H1 (cell line): Measurements from ENCODE around the gene ELMO1. TPM values are rescaled to one million over a fixed set of nuclear protein-coding genes. Genes with fewer than 3 reads are reported as not detected.

Experiments used
- CTCF ChIA-PET: fragments of 300-600 bp; sonication (Branson Sonifier 250); formaldehyde crosslinking; loops from one replicate; lab custom pipeline; 2021; ENCODE audit not compliant: partially characterized antibody; lab: Charles Lee
- POLR2A ChIA-PET: fragments of 300-600 bp; sonication (Branson Sonifier 250); formaldehyde crosslinking; loops from one replicate; lab custom pipeline; 2021; ENCODE audit warnings: inconsistent platforms; ENCODE audit not compliant: partially characterized antibody; lab: Charles Lee
- DNase-seq, 2 experiments: peaks; one replicate each; pipeline versions ENCODE4 v3.0.0 to v3.0.0-alpha.2; 2010 to 2022; ENCODE audit warnings: low spot score in 2 of 2, low read depth in 1 of 2, mixed read lengths in 1 of 2
- FAIRE-seq: peaks from 2 replicates; lab custom pipeline; 2011; peaks lifted over from hg19 to GRCh38; lab: Jason Lieb, UNC
- H2AFZ ChIP-seq: 2 replicates; pipeline ENCODE4 v1.8.1; 2012; ENCODE audit warnings: low read length, inconsistent platforms
- H2AK5ac ChIP-seq: 2 replicates; pipeline ENCODE4 v1.6.1; 2013; ENCODE audit warnings: low read depth, low read length
- H2BK120ac ChIP-seq: replicated peaks from 2 replicates; pipeline ENCODE3; 2013; ENCODE audit warnings: low read depth, low read length, inconsistent platforms
- H2BK12ac ChIP-seq: 2 replicates; pipeline ENCODE4 v1.6.1; 2013; ENCODE audit warnings: low read depth, low read length
- H2BK15ac ChIP-seq: 2 replicates; pipeline ENCODE4 v1.6.1; 2013; ENCODE audit warnings: low read length
- H2BK20ac ChIP-seq: 2 replicates; pipeline ENCODE4 v1.6.1; 2013; ENCODE audit warnings: low read length
- H2BK5ac ChIP-seq: 2 replicates; pipeline ENCODE4 v1.6.1; 2013; ENCODE audit warnings: low read depth, low read length
- H3K14ac ChIP-seq: 2 replicates; pipeline ENCODE4 v1.6.1; 2013; ENCODE audit warnings: inconsistent platforms; ENCODE audit not compliant: insufficient read length
- H3K18ac ChIP-seq: 2 replicates; pipeline ENCODE4 v1.6.1; 2013; ENCODE audit warnings: low read length; ENCODE audit errors: extremely low read depth
- H3K23ac ChIP-seq: 2 replicates; pipeline ENCODE4 v1.6.1; 2013; ENCODE audit warnings: inconsistent platforms; ENCODE audit not compliant: insufficient read length
- H3K23me2 ChIP-seq: 2 replicates; pipeline ENCODE4 v1.6.1; 2013; ENCODE audit warnings: low read depth, low read length
- H3K27ac ChIP-seq: 2 replicates; pipeline ENCODE4 v1.6.1; 2011; ENCODE audit warnings: low read depth, low read length, inconsistent platforms
- H3K27me3 ChIP-seq, 4 experiments: replicated peaks in 1 of 4; 1 replicate in 1 of 4; 2 replicates in 3 of 4; pipeline versions ENCODE4 v1.6.1 to v1.8.1; 2011 to 2013; ENCODE audit warnings: low read length in 3 of 4, mild to moderate bottlenecking in 3 of 4, inconsistent platforms in 2 of 4, mixed read lengths in 2 of 4, moderate library complexity in 1 of 4; ENCODE audit not compliant: control insufficient read depth in 3 of 4, insufficient read depth in 3 of 4; ENCODE audit errors: extremely low read depth in 1 of 4
- H3K36me3 ChIP-seq, 4 experiments: 2 replicates each; pipeline versions ENCODE4 v1.6.1 to v1.8.1; 2011 to 2013; ENCODE audit warnings: mild to moderate bottlenecking in 4 of 4, low read length in 3 of 4, moderate library complexity in 2 of 4, control low read depth in 1 of 4, inconsistent platforms in 1 of 4; ENCODE audit not compliant: insufficient read depth in 4 of 4, control insufficient read depth in 2 of 4
- H3K4ac ChIP-seq: replicated peaks from 2 replicates; pipeline ENCODE3; 2013; ENCODE audit warnings: low read length, low read depth, mixed read lengths, inconsistent platforms; ENCODE audit not compliant: insufficient read length
- H3K4me1 ChIP-seq, 4 experiments: replicated peaks in 1 of 4; 1 replicate in 1 of 4; 2 replicates in 3 of 4; pipeline versions ENCODE4 v1.6.1 to v1.8.1; 2011 to 2013; ENCODE audit warnings: low read length in 3 of 4, inconsistent platforms in 2 of 4, mixed read lengths in 1 of 4; ENCODE audit not compliant: insufficient read depth in 4 of 4, control insufficient read depth in 3 of 4
- H3K4me2 ChIP-seq, 2 experiments: 2 replicates each; pipeline versions ENCODE4 v1.6.1 to v1.8.1; 2011 to 2013; ENCODE audit warnings: low read depth in 2 of 2, low read length in 2 of 2, control low read depth in 1 of 2, inconsistent platforms in 1 of 2, mild to moderate bottlenecking in 1 of 2; ENCODE audit not compliant: insufficient read depth in 1 of 2
- H3K4me3 ChIP-seq, 4 experiments: fragments of 200-600, 300-600 bp in 1 of 4; sonication (generic), shearing (Covaris generic), sonication (Bioruptor Twin) in 1 of 4; 2 replicates each; pipeline versions ENCODE4 v1.5.1 to v1.8.1; 2011 to 2016; ENCODE audit warnings: low read length in 4 of 4, low read depth in 3 of 4, control low read depth in 2 of 4, inconsistent platforms in 2 of 4, mild to moderate bottlenecking in 2 of 4, mixed read lengths in 1 of 4, moderate library complexity in 1 of 4; ENCODE audit not compliant: insufficient read depth in 2 of 4; ENCODE audit errors: extremely low read depth in 1 of 4
- H3K56ac ChIP-seq: replicated peaks from 2 replicates; pipeline ENCODE3; 2013; ENCODE audit warnings: low read depth, mild to moderate bottlenecking, mixed read lengths, low read length, inconsistent platforms; ENCODE audit not compliant: insufficient read length
- H3K79me1 ChIP-seq: 2 replicates; pipeline ENCODE4 v1.6.1; 2013; ENCODE audit warnings: low read depth, low read length, control low read depth
- H3K79me2 ChIP-seq, 2 experiments: 2 replicates each; pipeline versions ENCODE4 v1.6.1 to v1.8.1; 2012 to 2013; ENCODE audit warnings: low read length in 2 of 2, mild to moderate bottlenecking in 2 of 2, inconsistent platforms in 1 of 2; ENCODE audit not compliant: insufficient read depth in 2 of 2, control insufficient read depth in 1 of 2
- H3K9ac ChIP-seq, 4 experiments: replicated peaks in 1 of 4; 1 replicate in 1 of 4; 2 replicates in 3 of 4; pipeline versions ENCODE4 v1.6.1 to v1.8.1; 2011 to 2013; ENCODE audit warnings: low read depth in 3 of 4, low read length in 3 of 4, control low read depth in 2 of 4, mild to moderate bottlenecking in 2 of 4, moderate library complexity in 2 of 4, inconsistent platforms in 1 of 4; ENCODE audit errors: extremely low read depth in 1 of 4
- H3K9me3 ChIP-seq, 2 experiments: 2 replicates each; pipeline versions ENCODE4 v1.6.1 to v1.8.1; 2012 to 2013; ENCODE audit warnings: mild to moderate bottlenecking in 2 of 2, moderate library complexity in 2 of 2, control low read depth in 1 of 2, inconsistent platforms in 1 of 2, low read depth in 1 of 2, low read length in 1 of 2, mixed read lengths in 1 of 2; ENCODE audit not compliant: insufficient read depth in 2 of 2
- H4K20me1 ChIP-seq, 2 experiments: replicated peaks in 1 of 2; 2 replicates each; pipeline versions ENCODE3 to v1.8.1; 2011 to 2013; ENCODE audit warnings: inconsistent platforms in 2 of 2, low read length in 2 of 2, mild to moderate bottlenecking in 1 of 2; ENCODE audit not compliant: insufficient read depth in 2 of 2, control insufficient read depth in 1 of 2
- H4K5ac ChIP-seq: 2 replicates; pipeline ENCODE4 v1.6.1; 2013; ENCODE audit warnings: low read length, low read depth, mixed read lengths, inconsistent platforms; ENCODE audit not compliant: insufficient read length
- H4K8ac ChIP-seq: 2 replicates; pipeline ENCODE4 v1.8.0; 2013; ENCODE audit warnings: mild to moderate bottlenecking, moderate library complexity, low read length, inconsistent platforms; ENCODE audit not compliant: insufficient read depth; ENCODE audit errors: extremely low read depth
- H4K91ac ChIP-seq: replicated peaks from 2 replicates; pipeline ENCODE3; 2013; ENCODE audit warnings: low read length, mixed read lengths, inconsistent platforms; ENCODE audit not compliant: insufficient read length
- CBX5 ChIP-seq: fragments of 300-800, 300-1000 bp; sonication (generic); IDR thresholded peaks from 2 replicates; pipeline ENCODE4 v1.7.1; 2016; ENCODE audit warnings: antibody characterized with exemption, low read length, low read depth
- CEBPB ChIP-seq: IDR thresholded peaks from 2 replicates; pipeline ENCODE4 v1.6.1; 2012; ENCODE audit warnings: low read depth, low read length
- CREB1 ChIP-seq: IDR thresholded peaks from 2 replicates; pipeline ENCODE4 v1.6.1; 2012; ENCODE audit warnings: inconsistent platforms
- EP300 ChIP-seq, 2 experiments: IDR thresholded peaks; 1 replicate in 1 of 2; 2 replicates in 1 of 2; pipeline ENCODE4 v1.6.1; 2011 to 2012; ENCODE audit warnings: low read depth in 2 of 2, low read length in 2 of 2, mild to moderate bottlenecking in 2 of 2, borderline replicate concordance in 1 of 2, inconsistent platforms in 1 of 2, moderate library complexity in 1 of 2
- GTF2F1 ChIP-seq: IDR thresholded peaks from 2 replicates; pipeline ENCODE4 v1.6.1; 2012; ENCODE audit warnings: low read depth, low read length, improper control_type of control experiment, borderline replicate concordance
- NRF1 ChIP-seq: IDR thresholded peaks from 2 replicates; pipeline ENCODE4 v1.6.1; 2011; ENCODE audit warnings: mild to moderate bottlenecking, low read depth, low read length, improper control_type of control experiment
- POU5F1 ChIP-seq: IDR thresholded peaks from 2 replicates; pipeline ENCODE4 v1.6.1; 2011; ENCODE audit warnings: low read depth, mild to moderate bottlenecking, low read length, moderate library complexity
- SAP30 ChIP-seq: fragments of 300-600 bp; sonication (generic); IDR thresholded peaks from 2 replicates; pipeline ENCODE4 v1.7.1; 2012; ENCODE audit warnings: low read length, moderate library complexity, mild to moderate bottlenecking, inconsistent platforms; ENCODE audit not compliant: insufficient read depth, insufficient replicate concordance
- SIX5 ChIP-seq: IDR thresholded peaks from 2 replicates; pipeline ENCODE4 v1.6.1; 2011; ENCODE audit warnings: mild to moderate bottlenecking, low read depth, low read length
- SP4 ChIP-seq: IDR thresholded peaks from 2 replicates; pipeline ENCODE4 v1.6.1; 2012; ENCODE audit warnings: low read length, inconsistent platforms
- TCF12 ChIP-seq: IDR thresholded peaks from 2 replicates; pipeline ENCODE4 v1.6.1; 2011; ENCODE audit warnings: low read depth, mild to moderate bottlenecking, low read length
- WGBS, 2 experiments: shearing (Covaris generic) in 1 of 2; methylation state at CpG; one replicate each; pipeline versions ENCODE4 v1.1.6 to v1.1.7; 2013 to 2015; ENCODE audit warnings: low lambda C conversion rate in 2 of 2, mixed read lengths in 2 of 2, inconsistent platforms in 1 of 2, low coverage in 1 of 2, missing lambda C conversion rate in 1 of 2; ENCODE audit not compliant: insufficient replicate concordance in 2 of 2, insufficient coverage in 1 of 2, insufficient read length in 1 of 2; ENCODE audit errors: extremely low coverage in 1 of 2, missing lambda C conversion rate in 1 of 2; 5-methylcytosine and 5-hydroxymethylcytosine counted together
- polyA plus RNA-seq, 7 experiments: library from polyadenylated mRNA; depleted of rRNA in 3 of 7; stranded (reverse) in 5 of 7; unstranded in 2 of 7; fragments of >200 nt in 5 of 7; fragments of 200-250 nt in 2 of 7; gene quantifications; 1 replicate in 5 of 7; 2 replicates in 1 of 7; 4 replicates in 1 of 7; pipeline versions ENCODE4 v1.2.1 to v1.2.3, GENCODE V29; 2011 to 2013; ENCODE audit warnings: missing spikeins in 2 of 7, mixed read lengths in 2 of 7
- total RNA-seq: library from RNA; stranded (reverse); fragmentation: NEBNext Ultra II Directional; extraction: Animal tissue kit (Norgen Biotek cat#: 25700); gene quantifications from 2 replicates; pipeline ENCODE4 v1.2.1, GENCODE V29; 2021

The ELMO1 gene
- total and polyA plus RNA-seq, 2 of the 8 experiments (the other 6 are each of a cell fraction or from before 2014, with no cell fraction given) = 18.4 to 21.0 TPM

GRCh38 chr7:36889182-36889581 is 559.5 kb downstream of the ELMO1 start:
- Histone ChIP-seq H4K91ac (no peak overlapping the region), H2BK120ac (no peak overlapping the region), H3K4ac (no peak overlapping the region), H3K79me2 (no peaks in the 10 kb centered on the region), H2BK5ac (no peak overlapping the region), H3K36me3 (no peaks in the 10 kb centered on the region; a peak in 1 of 8 replicates), H3K4me2 (no peak overlapping the region), H2BK12ac (no peak overlapping the region), H3K14ac (no peak overlapping the region), H3K18ac (no peak overlapping the region), H3K79me1 (no peaks in the 10 kb centered on the region), H3K4me1 (no peaks in the 10 kb centered on the region), H4K5ac (no peak overlapping the region), H3K4me3 (no peak overlapping the region), H2AK5ac (no peak overlapping the region), H4K20me1 (no peaks in the 10 kb centered on the region), H4K8ac (no peak overlapping the region), H2AFZ (no peak overlapping the region), H3K27ac (no peak overlapping the region), H2BK15ac (no peak overlapping the region), H3K23me2 (no peaks in the 10 kb centered on the region), H3K27me3 (no peaks in the 10 kb centered on the region), H3K9ac (no peak overlapping the region), H3K56ac (no peak overlapping the region), H3K23ac (no peak overlapping the region), H3K9me3 (no peaks in the 10 kb centered on the region), H2BK20ac (no peak overlapping the region)
- ChIA-PET CTCF (interaction anchor here (0.8 to 1.4 kb wide), 2 partner anchors 49 to 78 kb away, joined by 3 read pairs; no protein-coding TSS in a partner anchor), POLR2A (no interaction called here)
- FAIRE-seq = no peak
- 95% methylated on average over 1 of the region's 1 CpG; no CpG with 5 or more reads in 1 of the 2 experiments for WGBS, 2 experiments
- no peak for TF ChIP-seq POU5F1
- no peak for TF ChIP-seq EP300 (IDR thresholded peaks at IDR 0.05; ENCODE audit: borderline replicate concordance in 1 of 2, low read depth in 2 of 2, low read length in 2 of 2)
- no peak for TF ChIP-seq SAP30
- TF ChIP-seq CEBPB = no peak
- TF ChIP-seq GTF2F1 = no peak
- TF ChIP-seq CREB1 = no peak
- TF ChIP-seq SP4 = no peak
- TF ChIP-seq NRF1 = no peak
- TF ChIP-seq CBX5 = no peak
- TF ChIP-seq TCF12 = no peak
- TF ChIP-seq SIX5 = no peak
- no peak for DNase-seq
